GM12873 (cell line): ENCODE data around the gene HDAC11.
A peak's percentile ranks its signal among the peaks of the same experiment; 100 is the strongest.

Experiments used
- CTCF ChIP-seq: IDR thresholded peaks from 2 replicates; pipeline ENCODE4 v1.5.1; 2012; ENCODE audit warnings: low read depth, mild to moderate bottlenecking, moderate library complexity, low read length, control low read depth; ENCODE audit not compliant: insufficient read depth; ENCODE audit errors: missing control alignments

HDAC11 gene

GRCh38 chr3:13493867-13494441 is 13.8 kb downstream of the HDAC11 start:
- TF ChIP-seq CTCF = no peak

GRCh38 chr3:13494463-13495350 is 14.6 kb downstream of the HDAC11 start:
- peak; percentile 81 for TF ChIP-seq CTCF

GRCh38 chr3:13495351-13495813 is 15.3 kb downstream of the HDAC11 start:
- TF ChIP-seq CTCF = no peak

GRCh38 chr3:13495921-13496723 is 16.0 kb downstream of the HDAC11 start:
- TF ChIP-seq CTCF = peak; percentile 97

GRCh38 chr3:13496879-13497278 is 16.8 kb downstream of the HDAC11 start:
- TF ChIP-seq CTCF = no peak

GRCh38 chr3:13497386-13497785 is 17.3 kb downstream of the HDAC11 start:
- TF ChIP-seq CTCF = no peak
